K562 (cell line): ENCODE measurements around the gene SLC12A6. TPM values are rescaled to one million over a fixed set of nuclear protein-coding genes. Genes with fewer than 3 reads are reported as not detected.

Experiments used
- ATAC-seq: fragments of 200-7000 bp; cut with Tn5 transposase; 3 replicates; pipeline ENCODE4 v1.9.1; 2020; ENCODE audit warnings: moderate library complexity
- BruUV-seq: library from RNA; stranded (reverse); fragments of 400-500 nt; replicated peaks from 2 replicates; lab custom pipeline; 2021; lab: Mats Ljungman, UMichigan
- CTCF ChIA-PET: fragments of 300-600 bp; formaldehyde crosslinking; extraction: SDS; loops from one replicate; lab custom pipeline; 2021; ENCODE audit warnings: low intra/inter-chr PET ratio; lab: Yijun Ruan, JAX
- POLR2A ChIA-PET: fragments of 300-600, 350-650 bp; sonication (Branson Sonifier 250); formaldehyde crosslinking; extraction: SDS; loops from one replicate; lab custom pipeline; 2021; ENCODE audit warnings: antibody characterized with exemption, inconsistent platforms; lab: Yijun Ruan, JAX
- DNase-seq, 4 experiments: peaks; one replicate each; pipeline versions ENCODE4 v3.0.0 to v3.0.0-alpha.2; 2011 to 2018; ENCODE audit warnings: low spot score in 3 of 4, mixed read lengths in 3 of 4; ENCODE audit errors: extremely low read depth in 1 of 4
- FAIRE-seq: peaks from 2 replicates; lab custom pipeline; 2011; peaks lifted over from hg19 to GRCh38; lab: Jason Lieb, UNC
- H2AFZ ChIP-seq: 2 replicates; pipeline ENCODE4 v1.6.0; 2011; ENCODE audit warnings: low read depth, low read length, control low read depth, inconsistent platforms
- H3K27ac ChIP-seq: fragments of 200-600 bp; 3 replicates; pipeline ENCODE4 v1.8.0; 2011; ENCODE audit warnings: low read depth, mild to moderate bottlenecking, control low read depth, inconsistent platforms, low read length, moderate library complexity, mixed read lengths; ENCODE audit errors: extremely low read depth
- H3K27me3 ChIP-seq, 2 experiments: fragments of 300-600 bp in 1 of 2; 2 replicates in 1 of 2; 3 replicates in 1 of 2; pipeline versions ENCODE4 v1.6.0 to v1.8.0; 2011; ENCODE audit warnings: inconsistent platforms in 2 of 2, low read length in 2 of 2, mild to moderate bottlenecking in 1 of 2, mixed read lengths in 1 of 2, moderate library complexity in 1 of 2; ENCODE audit not compliant: control insufficient read depth in 2 of 2, insufficient read depth in 2 of 2
- H3K36me3 ChIP-seq: fragments of 300-600 bp; 3 replicates; pipeline ENCODE4 v1.8.0; 2011; ENCODE audit warnings: mild to moderate bottlenecking, low read length, inconsistent platforms; ENCODE audit not compliant: control insufficient read depth, insufficient read depth
- H3K4me1 ChIP-seq, 2 experiments: fragments of 200-600 bp in 1 of 2; replicated peaks in 1 of 2; 2 replicates in 1 of 2; 3 replicates in 1 of 2; pipeline versions ENCODE4 v1.5.1 to v1.8.0; 2011; ENCODE audit warnings: inconsistent platforms in 2 of 2, low read length in 2 of 2, mild to moderate bottlenecking in 1 of 2, mixed read lengths in 1 of 2, moderate library complexity in 1 of 2; ENCODE audit not compliant: control insufficient read depth in 2 of 2, insufficient read depth in 2 of 2
- H3K4me2 ChIP-seq: 2 replicates; pipeline ENCODE4 v1.6.1; 2011; ENCODE audit warnings: low read length, control low read depth, inconsistent platforms, mixed read lengths; ENCODE audit not compliant: insufficient read depth
- H3K4me3 ChIP-seq: fragments of 200-600 bp; sonication (generic), shearing (Covaris generic); 2 replicates; pipeline ENCODE4 v1.5.1; 2016; ENCODE audit warnings: control low read depth, inconsistent platforms
- H3K79me2 ChIP-seq: fragments of 200-600 bp; 3 replicates; pipeline ENCODE4 v1.8.0; 2011; ENCODE audit warnings: low read length, inconsistent platforms; ENCODE audit not compliant: control insufficient read depth, insufficient read depth
- H3K9ac ChIP-seq, 2 experiments: 2 replicates each; pipeline versions ENCODE4 v1.6.0 to v1.6.1; 2011; ENCODE audit warnings: low read depth in 2 of 2, low read length in 2 of 2, control low read depth in 1 of 2, inconsistent platforms in 1 of 2, mild to moderate bottlenecking in 1 of 2, mixed read lengths in 1 of 2; ENCODE audit not compliant: insufficient read depth in 1 of 2
- H3K9me1 ChIP-seq: one replicate; pipeline ENCODE4 v1.6.0; 2011; ENCODE audit warnings: inconsistent platforms, mild to moderate bottlenecking, low read length, moderate library complexity; ENCODE audit not compliant: control insufficient read depth, insufficient read depth
- H3K9me3 ChIP-seq: replicated peaks from 2 replicates; pipeline ENCODE4 v1.5.1; 2011; ENCODE audit warnings: low read depth, low read length, inconsistent platforms; ENCODE audit not compliant: control insufficient read depth, insufficient read depth
- H4K20me1 ChIP-seq: replicated peaks from 2 replicates; pipeline ENCODE4 v1.6.1; 2011; ENCODE audit warnings: low read length, inconsistent platforms, mixed read lengths; ENCODE audit not compliant: control insufficient read depth, insufficient read depth
- NR3C1 ChIP-seq: sonication (generic); formaldehyde crosslinking; IDR thresholded peaks from 2 replicates; pipeline ENCODE4 v1.8.1; 2022; ENCODE audit warnings: missing genetic modification reagents
- PTTG1 ChIP-seq: fragments of 450-650 bp; IDR thresholded peaks from 2 replicates; pipeline ENCODE4 v1.6.1; 2016; ENCODE audit warnings: low read depth, mild to moderate bottlenecking, missing genetic modification characterization, missing compliant biosample characterization
- SMARCE1 ChIP-seq: fragments of 450-650 bp; IDR thresholded peaks from 2 replicates; pipeline ENCODE4 v1.7.1; 2016; ENCODE audit warnings: mild to moderate bottlenecking
- SUPT5H ChIP-seq: fragments of 450-650 bp; IDR thresholded peaks from 2 replicates; pipeline ENCODE4 v1.6.1; 2016
- THRAP3 ChIP-seq: fragments of 450-650 bp; IDR thresholded peaks from 2 replicates; pipeline ENCODE4 v1.6.1; 2016; ENCODE audit warnings: mild to moderate bottlenecking, inconsistent platforms, borderline replicate concordance
- ZNF165 ChIP-seq: fragments of 250-450 bp; sonication (Bioruptor Pico); IDR thresholded peaks from 2 replicates; pipeline ENCODE4 v1.4.0; 2020; ENCODE audit warnings: borderline replicate concordance
- ZNF76 ChIP-seq: fragments of 250-450 bp; sonication (Bioruptor Pico); IDR thresholded peaks from 2 replicates; pipeline ENCODE4 v1.4.0; 2020; ENCODE audit warnings: mild to moderate bottlenecking, moderate library complexity, borderline replicate concordance
- ZNF766 ChIP-seq: fragments of 200-800 bp; sonication (Bioruptor generic); conservative IDR thresholded peaks from 2 replicates; pipeline ENCODE4 v1.6.1; 2016; ENCODE audit warnings: missing genetic modification characterization, missing compliant biosample characterization
- WGBS: fragments of 100-300 bp; shearing (Covaris generic); methylation state at CpG from one replicate; pipeline ENCODE4 v1.1.6; 2016; ENCODE audit warnings: low coverage, mixed read lengths; ENCODE audit not compliant: insufficient coverage; ENCODE audit errors: missing lambda C conversion rate; 5-methylcytosine and 5-hydroxymethylcytosine counted together
- in situ Hi-C: fragments of 300-500 bp; cut with MboI; formaldehyde crosslinking; loops from 4 replicates; pipeline ENCODE4 v1.15.0; 2018; ENCODE audit warnings: inconsistent platforms, mixed read lengths
- intact Hi-C: fragments of 100-400 bp; cut with micrococcal nuclease; formaldehyde crosslinking; loops from 2 replicates; pipeline ENCODE4 v1.14.2; 2022
- polyA plus RNA-seq, 8 experiments: library from polyadenylated mRNA; depleted of rRNA in 4 of 8; stranded (reverse) in 5 of 8; unstranded in 3 of 8; fragments of >200 nt; fragmentation: Nextera tagmentation in 2 of 8; fragmentation: Illumina TruSeq in 1 of 8; extraction: Ambion mirVana in 2 of 8; extraction: Trizol in 1 of 8; gene quantifications; 2 replicates each; pipeline versions ENCODE4 v1.2.1 to v1.2.3, GENCODE V29; 2011 to 2014; ENCODE audit warnings: inconsistent platforms in 1 of 8, missing spikeins in 1 of 8
- total RNA-seq, 7 experiments: library from RNA; depleted of rRNA in 6 of 7; stranded (reverse); fragments of >200 nt in 6 of 7; fragmentation: Illumina TruSeq in 2 of 7; extraction: Trizol in 2 of 7; gene quantifications; 2 replicates each; pipeline versions ENCODE4 v1.2.1 to v1.2.3, GENCODE V29; 2011 to 2021; ENCODE audit warnings: low replicate concordance in 1 of 7
- TF ChIP-seq, protein P1 (sequence below): sonication (generic); formaldehyde crosslinking; IDR thresholded peaks from 2 replicates; pipeline ENCODE4 v1.8.0; 2023; ENCODE audit warnings: mild to moderate bottlenecking, missing genetic modification reagents
- TF ChIP-seq, protein P2 (sequence below), 2 experiments: fragments of 450-650 bp; IDR thresholded peaks; 2 replicates each; pipeline ENCODE4 v1.6.1; 2016
- TF ChIP-seq, protein P3 (sequence below): fragments of 450-650 bp; formaldehyde crosslinking; IDR thresholded peaks from 2 replicates; pipeline ENCODE4 v1.4.0; 2022; ENCODE audit warnings: missing genetic modification characterization
- TF ChIP-seq, protein P4 (sequence below): fragments of 450-650 bp; IDR thresholded peaks from 2 replicates; pipeline ENCODE4 v1.6.1; 2016; ENCODE audit warnings: missing biosample characterization, missing genetic modification characterization
- TF ChIP-seq, protein P5 (sequence below), 2 experiments: IDR thresholded peaks; 2 replicates each; pipeline ENCODE4 v1.6.1; 2011; ENCODE audit warnings: borderline replicate concordance in 1 of 2, control low read depth in 1 of 2, low read depth in 1 of 2, low read length in 1 of 2, mild to moderate bottlenecking in 1 of 2, mixed read lengths in 1 of 2, moderate library complexity in 1 of 2; ENCODE audit not compliant: insufficient read depth in 1 of 2, insufficient read length in 1 of 2, poor library complexity in 1 of 2, severe bottlenecking in 1 of 2; ENCODE audit errors: extremely low read depth in 1 of 2

The SLC12A6 gene
- total and polyA plus RNA-seq, 9 of the 15 experiments (the other 6 are each of a cell fraction or from before 2014, with no cell fraction given) = 1.4 to 16.4 (median 6.7) TPM

DNA sequence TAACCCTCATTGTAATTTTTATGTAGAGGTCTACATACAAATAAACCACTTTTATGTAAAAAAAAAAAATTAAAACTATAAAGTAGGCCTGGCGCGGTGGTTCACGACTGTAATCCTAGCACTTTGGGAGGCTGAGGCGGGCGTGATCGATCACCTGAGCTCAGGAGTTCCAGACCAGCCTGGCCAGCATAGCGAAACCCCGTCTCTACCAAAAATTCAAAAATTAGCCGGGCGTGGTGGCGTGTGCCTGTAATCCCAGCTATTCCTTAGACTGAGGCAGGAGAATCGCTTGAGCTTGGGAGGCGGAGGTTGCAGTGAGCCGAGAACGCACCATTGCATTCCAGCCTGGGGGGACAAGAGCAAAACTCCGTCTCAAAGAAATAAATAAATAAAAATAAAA, 766 bp upstream of the SLC12A6 start:
- in situ Hi-C loops = no loop called here
- TF ChIP-seq, protein P1, sequence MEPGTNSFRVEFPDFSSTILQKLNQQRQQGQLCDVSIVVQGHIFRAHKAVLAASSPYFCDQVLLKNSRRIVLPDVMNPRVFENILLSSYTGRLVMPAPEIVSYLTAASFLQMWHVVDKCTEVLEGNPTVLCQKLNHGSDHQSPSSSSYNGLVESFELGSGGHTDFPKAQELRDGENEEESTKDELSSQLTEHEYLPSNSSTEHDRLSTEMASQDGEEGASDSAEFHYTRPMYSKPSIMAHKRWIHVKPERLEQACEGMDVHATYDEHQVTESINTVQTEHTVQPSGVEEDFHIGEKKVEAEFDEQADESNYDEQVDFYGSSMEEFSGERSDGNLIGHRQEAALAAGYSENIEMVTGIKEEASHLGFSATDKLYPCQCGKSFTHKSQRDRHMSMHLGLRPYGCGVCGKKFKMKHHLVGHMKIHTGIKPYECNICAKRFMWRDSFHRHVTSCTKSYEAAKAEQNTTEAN (CRISPR knock-in tag) = no peak
- TF ChIP-seq, protein P2, sequence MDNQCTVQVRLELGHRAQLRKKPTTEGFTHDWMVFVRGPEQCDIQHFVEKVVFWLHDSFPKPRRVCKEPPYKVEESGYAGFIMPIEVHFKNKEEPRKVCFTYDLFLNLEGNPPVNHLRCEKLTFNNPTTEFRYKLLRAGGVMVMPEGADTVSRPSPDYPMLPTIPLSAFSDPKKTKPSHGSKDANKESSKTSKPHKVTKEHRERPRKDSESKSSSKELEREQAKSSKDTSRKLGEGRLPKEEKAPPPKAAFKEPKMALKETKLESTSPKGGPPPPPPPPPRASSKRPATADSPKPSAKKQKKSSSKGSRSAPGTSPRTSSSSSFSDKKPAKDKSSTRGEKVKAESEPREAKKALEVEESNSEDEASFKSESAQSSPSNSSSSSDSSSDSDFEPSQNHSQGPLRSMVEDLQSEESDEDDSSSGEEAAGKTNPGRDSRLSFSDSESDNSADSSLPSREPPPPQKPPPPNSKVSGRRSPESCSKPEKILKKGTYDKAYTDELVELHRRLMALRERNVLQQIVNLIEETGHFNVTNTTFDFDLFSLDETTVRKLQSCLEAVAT (IDR thresholded peaks at IDR 0.05) = peak in 1 of 2 experiments; percentile 81; a peak in 2 of 4 replicates
- TF ChIP-seq PTTG1 = no peak
- no peak for TF ChIP-seq ZNF766 (CRISPR knock-in tag)
- TF ChIP-seq, protein P3, sequence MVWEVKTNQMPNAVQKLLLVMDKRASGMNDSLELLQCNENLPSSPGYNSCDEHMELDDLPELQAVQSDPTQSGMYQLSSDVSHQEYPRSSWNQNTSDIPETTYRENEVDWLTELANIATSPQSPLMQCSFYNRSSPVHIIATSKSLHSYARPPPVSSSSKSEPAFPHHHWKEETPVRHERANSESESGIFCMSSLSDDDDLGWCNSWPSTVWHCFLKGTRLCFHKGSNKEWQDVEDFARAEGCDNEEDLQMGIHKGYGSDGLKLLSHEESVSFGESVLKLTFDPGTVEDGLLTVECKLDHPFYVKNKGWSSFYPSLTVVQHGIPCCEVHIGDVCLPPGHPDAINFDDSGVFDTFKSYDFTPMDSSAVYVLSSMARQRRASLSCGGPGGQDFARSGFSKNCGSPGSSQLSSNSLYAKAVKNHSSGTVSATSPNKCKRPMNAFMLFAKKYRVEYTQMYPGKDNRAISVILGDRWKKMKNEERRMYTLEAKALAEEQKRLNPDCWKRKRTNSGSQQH (CRISPR knock-in tag) = no peak
- 0 out of 2 replicates have a peak, but pooled peaks have one; percentile 18 for TF ChIP-seq SUPT5H
- no peak for TF ChIP-seq ZNF165 (CRISPR knock-in tag)
- no peak for TF ChIP-seq NR3C1 (CRISPR knock-in tag)
- TF ChIP-seq, protein P4, sequence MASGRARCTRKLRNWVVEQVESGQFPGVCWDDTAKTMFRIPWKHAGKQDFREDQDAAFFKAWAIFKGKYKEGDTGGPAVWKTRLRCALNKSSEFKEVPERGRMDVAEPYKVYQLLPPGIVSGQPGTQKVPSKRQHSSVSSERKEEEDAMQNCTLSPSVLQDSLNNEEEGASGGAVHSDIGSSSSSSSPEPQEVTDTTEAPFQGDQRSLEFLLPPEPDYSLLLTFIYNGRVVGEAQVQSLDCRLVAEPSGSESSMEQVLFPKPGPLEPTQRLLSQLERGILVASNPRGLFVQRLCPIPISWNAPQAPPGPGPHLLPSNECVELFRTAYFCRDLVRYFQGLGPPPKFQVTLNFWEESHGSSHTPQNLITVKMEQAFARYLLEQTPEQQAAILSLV (tag) = no peak
- no peak for TF ChIP-seq SMARCE1
- TF ChIP-seq ZNF76 (CRISPR knock-in tag) = no peak
- 0 out of 2 replicates have a peak, but pooled peaks have one; percentile 75 for TF ChIP-seq THRAP3
- TF ChIP-seq, protein P5, sequence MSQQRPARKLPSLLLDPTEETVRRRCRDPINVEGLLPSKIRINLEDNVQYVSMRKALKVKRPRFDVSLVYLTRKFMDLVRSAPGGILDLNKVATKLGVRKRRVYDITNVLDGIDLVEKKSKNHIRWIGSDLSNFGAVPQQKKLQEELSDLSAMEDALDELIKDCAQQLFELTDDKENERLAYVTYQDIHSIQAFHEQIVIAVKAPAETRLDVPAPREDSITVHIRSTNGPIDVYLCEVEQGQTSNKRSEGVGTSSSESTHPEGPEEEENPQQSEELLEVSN (IDR thresholded peaks at IDR 0.05; ENCODE audit: borderline replicate concordance in 1 of 2, extremely low read depth in 1 of 2, insufficient read depth in 1 of 2, insufficient read length in 1 of 2, low read depth in 1 of 2, low read length in 1 of 2, poor library complexity in 1 of 2, severe bottlenecking in 1 of 2) = no peak

More for the DNA sequence above, 766 bp upstream of the SLC12A6 start:
- Histone ChIP-seq H3K9me1 (no peaks in the 10 kb centered on the region), H3K4me2 (peak overlapping the region; percentile 87), H4K20me1 (no peaks in the 10 kb centered on the region), H3K79me2 (peaks cover 30% of the 10 kb centered on the region), H3K36me3 (peaks cover 31% of the 10 kb centered on the region), H3K4me3 (no peak overlapping the region), H3K4me1 (peaks cover 25 to 37% of the 10 kb centered on the region in 2 experiments), H3K9ac (peak overlapping the region in 1 of 2 experiments; percentile 12; a peak in 2 of 4 replicates), H2AFZ (peak overlapping the region; percentile 57; the same call in 1 of the 2 replicates), H3K27me3 (no peaks in the 10 kb centered on the region), H3K27ac (peak overlapping the region; percentile 21; the same call in 1 of the 3 replicates), H3K9me3 (peaks cover 1% of the 10 kb centered on the region)
- WGBS = 90% methylated on average over 15 of the region's 16 CpGs
- POLR2A ChIA-PET = interaction anchor here (1.0 to 3.5 kb wide), 7 partner anchors 10 to 249 kb away, joined by 3 to 27 read pairs (median 6); no protein-coding TSS in a partner anchor
- CTCF ChIA-PET = no interaction called here
- FAIRE-seq = no peak
- DNase-seq = no peak
- BruUV-seq = no TSS peak
- intact Hi-C loops = loop anchor here (5.0 kb wide), 1 partner anchor 96 kb away; no protein-coding TSS in a partner anchor
- ATAC-seq = no peak
